Measurements from ENCODE around the gene PGRMC1.
"Not testable (repeated sequence)": the region's sequence is repeated elsewhere in the genome, so short reads cannot be mapped to it uniquely, and the experiment has no call there.

Gene PGRMC1

DNA sequence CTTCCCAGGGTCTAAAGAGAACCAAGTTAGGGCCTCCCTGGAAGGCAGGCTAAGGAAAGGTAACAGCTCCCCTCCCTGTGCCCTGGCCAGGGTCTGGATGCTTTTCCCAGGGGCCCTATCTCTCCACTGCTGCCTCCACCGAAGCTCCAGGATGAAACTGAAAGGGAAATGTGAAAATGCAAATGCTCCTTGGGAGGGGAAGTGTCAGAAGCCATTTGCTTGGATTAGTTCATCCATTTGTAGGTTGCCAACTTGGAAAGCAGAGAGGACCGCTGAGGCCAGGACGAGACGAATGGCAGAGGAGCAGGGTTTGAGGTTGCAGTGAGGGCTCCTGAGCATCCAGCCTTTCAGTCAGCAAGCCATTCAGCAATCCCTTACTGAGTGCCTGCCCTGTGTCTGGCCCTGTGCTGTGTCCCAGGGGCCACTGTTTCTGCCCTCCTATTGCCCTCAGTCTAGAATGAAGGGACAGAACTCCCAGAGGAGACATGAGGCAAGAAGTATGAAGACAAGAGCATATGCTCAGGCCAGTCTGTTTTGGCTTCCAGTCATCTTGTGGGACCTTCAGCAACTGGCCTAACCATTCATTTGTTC, 45.9 kb upstream of the PGRMC1 start:
- in situ Hi-C loops (cut with HindIII; ENCODE audit: low pct_ligation_motif_present, low sequenced_read_pairs): no loop called here
- Histone ChIP-seq H3K27ac (no peak overlapping the region), H3K4me3 (ENCODE audit: low read depth, low read length) (no peak overlapping the region), H3K27me3 (replicated peaks) (no peaks in the 10 kb centered on the region), H3K36me3 (replicated peaks) (no peaks in the 10 kb centered on the region)
- TF ChIP-seq, protein P1, sequence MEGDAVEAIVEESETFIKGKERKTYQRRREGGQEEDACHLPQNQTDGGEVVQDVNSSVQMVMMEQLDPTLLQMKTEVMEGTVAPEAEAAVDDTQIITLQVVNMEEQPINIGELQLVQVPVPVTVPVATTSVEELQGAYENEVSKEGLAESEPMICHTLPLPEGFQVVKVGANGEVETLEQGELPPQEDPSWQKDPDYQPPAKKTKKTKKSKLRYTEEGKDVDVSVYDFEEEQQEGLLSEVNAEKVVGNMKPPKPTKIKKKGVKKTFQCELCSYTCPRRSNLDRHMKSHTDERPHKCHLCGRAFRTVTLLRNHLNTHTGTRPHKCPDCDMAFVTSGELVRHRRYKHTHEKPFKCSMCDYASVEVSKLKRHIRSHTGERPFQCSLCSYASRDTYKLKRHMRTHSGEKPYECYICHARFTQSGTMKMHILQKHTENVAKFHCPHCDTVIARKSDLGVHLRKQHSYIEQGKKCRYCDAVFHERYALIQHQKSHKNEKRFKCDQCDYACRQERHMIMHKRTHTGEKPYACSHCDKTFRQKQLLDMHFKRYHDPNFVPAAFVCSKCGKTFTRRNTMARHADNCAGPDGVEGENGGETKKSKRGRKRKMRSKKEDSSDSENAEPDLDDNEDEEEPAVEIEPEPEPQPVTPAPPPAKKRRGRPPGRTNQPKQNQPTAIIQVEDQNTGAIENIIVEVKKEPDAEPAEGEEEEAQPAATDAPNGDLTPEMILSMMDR (IDR thresholded peaks at IDR 0.05; ENCODE audit: low read depth, low read length, missing control alignments): no peak
- DNase-seq: no peak

DNA sequence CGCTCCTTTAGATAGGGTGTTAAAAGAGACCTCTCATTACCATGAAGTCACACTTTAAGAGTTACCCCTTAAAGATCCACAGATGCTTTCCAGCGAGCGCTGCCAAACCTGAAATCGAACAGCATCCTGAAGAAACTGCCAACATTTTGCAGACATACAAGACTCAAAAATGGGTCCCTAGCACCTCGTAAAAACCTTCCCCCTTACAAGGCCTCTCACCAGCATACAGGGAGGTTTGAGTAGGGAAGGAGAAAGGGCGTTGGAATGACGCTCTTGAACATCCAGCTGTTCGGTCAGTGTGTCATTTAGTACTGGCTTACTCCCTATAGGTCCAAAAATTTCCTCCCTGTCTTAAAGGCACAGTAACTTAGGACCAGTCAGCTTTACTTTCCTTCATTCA, 45.3 kb upstream of the PGRMC1 start:
- Histone ChIP-seq H3K36me3 (replicated peaks) (no peaks in the 10 kb centered on the region), H3K27me3 (replicated peaks) (no peaks in the 10 kb centered on the region), H3K4me3 (ENCODE audit: low read depth, low read length) (no peak overlapping the region), H3K27ac (no peak overlapping the region)
- in situ Hi-C loops (cut with HindIII; ENCODE audit: low pct_ligation_motif_present, low sequenced_read_pairs): no loop called here
- DNase-seq: no peak
- TF ChIP-seq, protein P1 (IDR thresholded peaks at IDR 0.05; ENCODE audit: low read depth, low read length, missing control alignments): no peak

DNA sequence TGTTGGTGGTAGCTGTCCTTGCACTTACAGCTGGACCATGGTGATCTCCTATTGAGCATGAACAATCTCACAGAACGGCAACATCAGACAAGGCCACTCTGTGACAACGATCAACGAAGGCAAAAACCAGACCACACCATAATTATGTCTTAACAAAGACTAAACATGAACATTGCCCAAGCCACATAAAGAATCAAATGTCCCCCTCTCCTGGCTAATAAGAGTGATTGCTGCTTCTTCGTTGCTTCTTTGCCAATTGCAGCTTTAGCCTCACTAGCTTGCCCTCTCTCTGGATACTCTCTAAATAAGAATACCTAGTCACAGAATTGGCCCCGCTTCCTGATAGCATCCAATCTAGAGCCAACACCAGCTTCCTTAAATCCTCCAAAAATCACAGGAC, 41.5 kb upstream of the PGRMC1 start:
- in situ Hi-C loops (cut with HindIII; ENCODE audit: low pct_ligation_motif_present, low sequenced_read_pairs): no loop called here
- no peaks in the 10 kb centered on the region for H3K36me3 ChIP-seq (replicated peaks)
- DNase-seq: no peak
- no peaks in the 10 kb centered on the region for H3K27me3 ChIP-seq (replicated peaks)
- TF ChIP-seq, protein P1 (IDR thresholded peaks at IDR 0.05; ENCODE audit: low read depth, low read length, missing control alignments): peak; percentile 49
- no peak overlapping the region for H3K27ac ChIP-seq
- no peak overlapping the region for H3K4me3 ChIP-seq (ENCODE audit: low read depth, low read length)

DNA sequence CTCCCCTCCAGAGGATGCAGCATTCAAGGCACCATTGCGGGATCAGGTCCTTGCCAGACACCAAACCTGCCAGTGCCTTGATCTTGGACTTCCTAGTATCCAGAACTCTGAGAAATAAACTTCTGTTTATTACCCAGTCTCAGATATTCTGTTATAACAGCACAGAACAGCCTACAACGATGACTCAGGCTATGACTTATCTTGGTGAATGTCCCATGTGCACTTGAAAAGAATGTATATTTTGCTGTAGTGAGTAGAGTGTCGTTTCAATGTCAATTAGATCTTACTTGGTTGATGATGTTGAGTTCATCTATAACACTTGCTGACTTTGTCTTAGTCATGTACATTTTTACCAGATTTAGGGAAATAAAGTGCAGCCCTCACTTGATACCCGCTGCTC, 34.5 kb upstream of the PGRMC1 start:
- in situ Hi-C loops (cut with HindIII; ENCODE audit: low pct_ligation_motif_present, low sequenced_read_pairs): no loop called here
- DNase-seq: no peak
- H3K27me3 ChIP-seq (replicated peaks): no peaks in the 10 kb centered on the region
- H3K36me3 ChIP-seq (replicated peaks): no peaks in the 10 kb centered on the region
- TF ChIP-seq, protein P1 (IDR thresholded peaks at IDR 0.05; ENCODE audit: low read depth, low read length, missing control alignments): no peak
- no peak overlapping the region for H3K27ac ChIP-seq
- no peak overlapping the region for H3K4me3 ChIP-seq (ENCODE audit: low read depth, low read length)

DNA sequence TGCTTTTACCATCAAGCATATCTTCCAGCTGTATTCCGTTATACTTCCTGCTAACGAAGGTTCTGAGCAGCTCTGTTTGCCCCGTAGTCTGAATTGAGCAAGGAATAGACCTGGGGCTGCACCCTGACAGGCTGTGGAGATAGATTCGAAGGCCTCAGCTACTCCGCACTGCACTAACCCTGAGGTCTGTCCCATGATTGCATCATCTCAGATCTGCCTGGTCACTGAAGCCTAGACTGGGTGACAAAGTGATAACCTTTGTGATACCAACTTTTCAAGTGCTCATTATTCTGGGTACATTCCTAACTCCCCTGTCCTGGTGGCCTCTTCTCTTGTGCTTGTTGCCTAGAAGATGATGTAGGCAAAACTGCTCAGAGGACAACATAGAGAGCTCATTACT, 29.9 kb upstream of the PGRMC1 start:
- H3K4me3 ChIP-seq (ENCODE audit: low read depth, low read length): no peak overlapping the region
- in situ Hi-C loops (cut with HindIII; ENCODE audit: low pct_ligation_motif_present, low sequenced_read_pairs): no loop called here

DNA sequence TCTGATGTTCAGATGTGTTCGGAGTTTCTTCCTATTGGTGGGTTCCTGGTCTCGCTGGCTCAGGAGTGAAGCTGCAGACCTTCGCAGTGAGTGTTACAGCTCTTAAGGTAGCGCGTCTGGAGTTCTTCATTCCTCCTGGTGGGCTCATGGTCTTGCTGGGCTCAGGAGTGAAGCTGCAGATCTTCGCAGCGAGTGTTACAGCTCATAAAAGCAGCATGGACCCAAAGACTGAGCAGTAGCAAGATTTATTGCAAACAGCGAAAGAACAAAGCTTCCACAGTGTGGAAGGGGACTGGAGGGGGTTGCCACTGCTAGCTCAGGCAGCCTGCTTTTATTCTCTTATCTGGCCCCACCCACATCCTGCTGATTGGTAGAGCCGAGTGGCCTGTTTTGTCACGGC, 28.6 kb upstream of the PGRMC1 start:
- H3K36me3 ChIP-seq (replicated peaks); in situ Hi-C loops (cut with HindIII; ENCODE audit: low pct_ligation_motif_present, low sequenced_read_pairs); H3K4me3 ChIP-seq (ENCODE audit: low read depth, low read length); DNase-seq; H3K27me3 ChIP-seq (replicated peaks); H3K27ac ChIP-seq: not testable (repeated sequence)

More for the DNA sequence above, 29.9 kb upstream of the PGRMC1 start:
- TF ChIP-seq, protein P1 (IDR thresholded peaks at IDR 0.05; ENCODE audit: low read depth, low read length, missing control alignments): no peak
- H3K27me3 ChIP-seq (replicated peaks): no peaks in the 10 kb centered on the region
- no peak for DNase-seq
- no peaks in the 10 kb centered on the region for H3K36me3 ChIP-seq (replicated peaks)
- no peak overlapping the region for H3K27ac ChIP-seq

Measured in brain microvascular endothelial cell (primary cell).